ENCODE data around the gene KDM6A.

Gene KDM6A

DNA sequence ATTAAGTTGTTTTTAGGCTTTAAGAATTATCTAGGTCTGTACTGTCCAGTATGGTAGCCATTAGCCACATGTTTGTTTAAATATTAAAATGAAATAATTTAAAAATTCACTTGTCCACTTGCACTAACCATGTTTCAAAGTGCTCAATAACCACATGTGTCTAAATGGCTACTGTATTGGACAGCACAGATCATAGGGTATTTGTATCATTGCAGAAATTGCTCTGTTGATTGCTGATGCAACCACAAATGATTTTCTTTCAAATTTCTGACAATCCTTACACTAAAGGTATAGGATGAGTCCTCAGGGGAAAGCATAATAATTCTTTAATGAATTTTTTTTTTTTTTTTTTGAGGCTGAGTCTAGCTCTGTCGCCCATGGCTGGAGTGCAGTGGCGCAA, 84.9 kb downstream of the KDM6A start:
- no peaks in the 10 kb centered on the region for H3K27me3 ChIP-seq (ENCODE audit: control insufficient read depth, insufficient read depth, low read length)
- no peak overlapping the region for H3K27ac ChIP-seq (ENCODE audit: low read length)
- DNase-seq (ENCODE audit: low read depth, low spot score): no peak
- no CpG with 5 or more reads among the region's 2 CpGs for WGBS (ENCODE audit: insufficient coverage, insufficient read length)
- H3K36me3 ChIP-seq (ENCODE audit: control insufficient read depth, insufficient read depth, low read length): no peaks in the 10 kb centered on the region; the same call in 1 of the 2 replicates
- H3K9me3 ChIP-seq (ENCODE audit: control insufficient read depth, insufficient read depth, low read length): no peaks in the 10 kb centered on the region
- H3K4me1 ChIP-seq (ENCODE audit: control insufficient read depth, insufficient read depth, low read length): no peaks in the 10 kb centered on the region
- no peak overlapping the region for H3K4me3 ChIP-seq (ENCODE audit: low read length)

DNA sequence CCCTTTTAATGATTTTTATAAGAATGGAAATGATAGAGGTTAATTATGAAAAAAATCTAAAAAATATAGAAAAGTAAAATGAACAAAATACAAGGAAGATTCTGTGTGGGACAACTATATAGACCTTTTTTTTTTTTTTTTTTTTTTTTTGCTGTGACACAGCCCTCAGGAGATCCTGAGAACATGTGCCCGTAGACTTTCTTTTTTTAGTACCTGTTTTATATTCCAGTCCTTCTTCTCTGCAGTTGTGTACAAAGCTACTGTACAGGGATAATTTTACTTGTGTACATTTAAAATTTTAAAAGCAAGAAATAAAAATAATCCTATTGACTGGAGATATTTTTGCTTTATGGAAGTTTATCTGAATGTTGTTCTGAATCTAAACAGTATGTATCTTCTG, 85.5 kb downstream of the KDM6A start:
- no peaks in the 10 kb centered on the region for H3K27me3 ChIP-seq (ENCODE audit: control insufficient read depth, insufficient read depth, low read length)
- no peak overlapping the region for H3K27ac ChIP-seq (ENCODE audit: low read length)
- H3K4me1 ChIP-seq (ENCODE audit: control insufficient read depth, insufficient read depth, low read length): no peaks in the 10 kb centered on the region
- WGBS (ENCODE audit: insufficient coverage, insufficient read length): no CpG with 5 or more reads among the region's 1 CpG
- no peaks in the 10 kb centered on the region for H3K9me3 ChIP-seq (ENCODE audit: control insufficient read depth, insufficient read depth, low read length)
- no peak for DNase-seq (ENCODE audit: low read depth, low spot score)
- H3K36me3 ChIP-seq (ENCODE audit: control insufficient read depth, insufficient read depth, low read length): no peaks in the 10 kb centered on the region; the same call in 1 of the 2 replicates
- no peak overlapping the region for H3K4me3 ChIP-seq (ENCODE audit: low read length)

DNA sequence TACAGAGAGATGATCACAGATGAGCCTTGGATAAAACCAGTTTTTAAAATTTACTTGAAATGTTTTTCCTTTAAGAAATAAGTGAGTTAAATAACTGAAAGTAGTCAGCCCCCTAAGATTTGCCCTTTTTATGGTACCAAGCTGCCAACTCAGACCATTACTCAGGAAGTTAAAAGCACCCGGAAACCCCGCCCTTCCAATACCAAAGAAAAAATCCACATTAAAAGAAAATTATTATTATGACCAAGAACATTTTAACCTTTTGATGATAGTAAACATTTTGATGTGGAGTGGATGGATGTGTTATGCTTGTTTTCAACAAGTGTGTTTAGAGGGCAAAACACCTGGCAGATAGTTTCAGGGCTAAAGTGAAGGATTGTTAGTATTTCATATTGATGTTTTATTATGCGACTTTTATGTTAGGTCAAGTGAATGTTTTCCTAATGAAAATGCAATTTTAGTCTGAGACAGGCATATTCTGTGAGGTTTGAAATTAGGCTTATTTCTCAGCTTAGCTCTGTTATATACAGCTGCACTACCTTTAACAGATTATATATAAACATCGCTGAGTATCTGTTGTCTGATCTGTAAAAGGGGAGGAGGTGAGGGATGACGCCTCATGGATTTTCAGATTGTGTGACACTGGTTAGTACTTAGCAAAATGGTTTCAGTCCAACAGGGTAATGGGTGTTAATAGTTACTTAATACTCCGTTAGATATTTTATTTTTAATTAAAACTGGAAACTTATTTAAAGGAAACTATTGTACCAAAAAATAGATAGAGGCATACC, 89.0 kb downstream of the KDM6A start:
- Histone ChIP-seq H3K4me1 (ENCODE audit: control insufficient read depth, insufficient read depth, low read length) (no peaks in the 10 kb centered on the region), H3K4me3 (ENCODE audit: low read length) (no peak overlapping the region), H3K9me3 (ENCODE audit: control insufficient read depth, insufficient read depth, low read length) (no peaks in the 10 kb centered on the region), H3K27me3 (ENCODE audit: control insufficient read depth, insufficient read depth, low read length) (no peaks in the 10 kb centered on the region), H3K36me3 (ENCODE audit: control insufficient read depth, insufficient read depth, low read length) (no peaks in the 10 kb centered on the region; the same call in 1 of the 2 replicates), H3K27ac (ENCODE audit: low read length) (no peak overlapping the region)
- no CpG with 5 or more reads among the region's 6 CpGs for WGBS (ENCODE audit: insufficient coverage, insufficient read length)
- DNase-seq (ENCODE audit: low read depth, low spot score): no peak

DNA sequence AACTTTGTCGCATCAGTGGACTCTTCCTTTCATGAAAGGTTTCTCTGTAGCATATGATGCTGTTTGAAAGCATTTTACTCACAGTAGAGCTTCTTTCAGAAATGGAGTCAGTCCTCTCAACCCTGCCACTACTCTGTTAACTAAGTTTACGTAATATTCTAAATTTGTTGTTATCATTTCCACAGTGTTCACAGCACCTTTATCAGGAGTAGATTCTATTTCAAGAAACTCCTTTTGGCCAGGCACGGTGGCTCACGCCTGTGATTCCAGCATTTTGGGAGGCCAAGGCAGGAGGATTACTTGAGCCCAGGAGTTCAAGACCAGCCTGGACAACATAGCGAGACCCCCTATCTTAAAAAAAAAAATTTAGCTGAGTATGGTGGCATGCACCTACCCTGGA, 90.0 kb downstream of the KDM6A start:
- no peaks in the 10 kb centered on the region for H3K4me1 ChIP-seq (ENCODE audit: control insufficient read depth, insufficient read depth, low read length)
- H3K4me3 ChIP-seq (ENCODE audit: low read length): no peak overlapping the region
- no peak for DNase-seq (ENCODE audit: low read depth, low spot score)
- H3K27me3 ChIP-seq (ENCODE audit: control insufficient read depth, insufficient read depth, low read length): no peaks in the 10 kb centered on the region
- H3K36me3 ChIP-seq (ENCODE audit: control insufficient read depth, insufficient read depth, low read length): no peaks in the 10 kb centered on the region; the same call in 1 of the 2 replicates
- WGBS (ENCODE audit: insufficient coverage, insufficient read length): no CpG with 5 or more reads among the region's 5 CpGs
- H3K27ac ChIP-seq (ENCODE audit: low read length): no peak overlapping the region
- H3K9me3 ChIP-seq (ENCODE audit: control insufficient read depth, insufficient read depth, low read length): no peaks in the 10 kb centered on the region

DNA sequence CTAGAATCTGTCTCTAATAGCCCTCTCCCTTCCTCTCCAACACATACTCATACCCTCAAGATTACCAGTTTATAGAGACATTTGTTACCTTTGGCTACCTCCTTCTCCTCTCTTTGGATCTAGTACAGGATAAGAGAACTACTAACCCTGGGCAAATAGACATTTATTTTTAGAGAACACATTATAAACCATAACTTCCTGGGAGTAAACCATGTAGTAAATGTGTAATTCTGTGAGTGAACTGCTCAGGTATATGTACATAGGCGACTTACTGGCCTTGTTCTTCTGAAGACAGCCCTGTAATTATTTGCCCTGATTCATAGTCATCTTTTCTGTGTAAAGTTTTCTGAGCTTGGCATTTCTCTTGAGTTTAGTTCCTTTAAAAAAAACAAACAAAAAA, 94.2 kb downstream of the KDM6A start:
- Histone ChIP-seq H3K27ac (ENCODE audit: low read length) (no peak overlapping the region), H3K9me3 (ENCODE audit: control insufficient read depth, insufficient read depth, low read length) (no peaks in the 10 kb centered on the region), H3K4me3 (ENCODE audit: low read length) (no peak overlapping the region), H3K4me1 (ENCODE audit: control insufficient read depth, insufficient read depth, low read length) (no peaks in the 10 kb centered on the region), H3K27me3 (ENCODE audit: control insufficient read depth, insufficient read depth, low read length) (no peaks in the 10 kb centered on the region), H3K36me3 (ENCODE audit: control insufficient read depth, insufficient read depth, low read length) (no peaks in the 10 kb centered on the region; the same call in 1 of the 2 replicates)
- WGBS (ENCODE audit: insufficient coverage, insufficient read length): no CpG with 5 or more reads among the region's 1 CpG
- no peak for DNase-seq (ENCODE audit: low read depth, low spot score)

DNA sequence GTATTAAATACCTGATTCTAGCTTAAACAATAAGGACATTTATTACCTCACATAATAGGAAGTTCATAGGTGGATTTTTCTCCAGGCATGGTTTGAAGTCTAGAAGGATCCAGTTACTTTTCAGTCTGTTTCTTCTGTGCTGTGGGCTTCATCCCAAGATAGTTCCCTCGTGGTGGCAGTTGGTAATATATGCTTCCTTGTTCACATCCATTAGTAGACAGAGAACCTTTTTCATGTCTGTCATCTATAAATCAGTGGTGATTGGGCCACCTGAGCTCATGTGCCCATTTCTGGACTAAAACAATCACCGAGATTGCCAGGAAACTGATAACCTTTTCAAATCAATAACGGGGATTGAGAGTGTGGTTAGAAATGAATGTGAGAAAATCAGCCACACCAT, 97.7 kb downstream of the KDM6A start:
- H3K27me3 ChIP-seq (ENCODE audit: control insufficient read depth, insufficient read depth, low read length): no peaks in the 10 kb centered on the region
- H3K4me3 ChIP-seq (ENCODE audit: low read length): no peak overlapping the region
- no CpG with 5 or more reads among the region's 3 CpGs for WGBS (ENCODE audit: insufficient coverage, insufficient read length)
- DNase-seq (ENCODE audit: low read depth, low spot score): no peak
- H3K27ac ChIP-seq (ENCODE audit: low read length): no peak overlapping the region
- no peaks in the 10 kb centered on the region for H3K4me1 ChIP-seq (ENCODE audit: control insufficient read depth, insufficient read depth, low read length)
- no peaks in the 10 kb centered on the region for H3K36me3 ChIP-seq (ENCODE audit: control insufficient read depth, insufficient read depth, low read length)
- no peaks in the 10 kb centered on the region for H3K9me3 ChIP-seq (ENCODE audit: control insufficient read depth, insufficient read depth, low read length)

DNA sequence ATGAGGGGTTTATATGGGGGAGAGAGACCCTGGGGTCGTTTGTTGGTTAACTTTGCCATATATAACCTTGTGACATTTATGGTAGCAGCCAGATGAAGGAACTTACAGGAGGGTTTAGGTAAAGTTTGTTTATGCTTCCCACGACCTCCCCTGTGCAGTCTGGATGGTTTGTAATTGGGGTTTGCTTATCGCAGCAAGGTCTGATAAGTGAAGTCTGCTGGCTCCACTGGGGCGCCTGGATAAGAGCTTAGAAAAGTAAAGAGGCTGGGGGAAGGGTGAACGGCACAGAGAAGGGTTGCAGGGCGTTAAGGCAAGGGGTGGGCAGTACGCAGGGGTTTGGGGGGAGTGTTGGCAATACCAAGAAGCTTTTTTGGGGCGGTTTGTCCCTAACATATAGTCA, 98.7 kb downstream of the KDM6A start:
- no CpG with 5 or more reads among the region's 8 CpGs for WGBS (ENCODE audit: insufficient coverage, insufficient read length)
- H3K27ac ChIP-seq (ENCODE audit: low read length): no peak overlapping the region
- H3K36me3 ChIP-seq (ENCODE audit: control insufficient read depth, insufficient read depth, low read length): no peaks in the 10 kb centered on the region

DNA sequence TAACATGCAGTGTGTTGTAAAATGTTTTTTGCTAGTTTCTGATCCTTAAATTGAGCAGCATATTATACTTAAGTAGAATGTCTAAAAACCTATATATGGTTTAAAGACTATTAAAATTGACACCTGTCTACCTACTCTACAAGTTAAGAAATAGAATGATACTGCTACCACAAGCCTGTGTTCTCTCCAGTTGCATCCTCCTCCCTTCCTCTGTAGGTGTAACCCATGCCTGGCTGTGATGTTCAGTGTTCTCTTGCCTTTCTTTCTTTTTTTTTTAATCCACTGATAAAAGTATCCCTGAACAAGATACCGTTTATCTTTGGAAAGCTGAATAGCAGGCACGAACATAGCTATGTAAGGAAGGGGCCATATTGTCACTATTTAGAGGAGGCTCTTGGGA, 99.1 kb downstream of the KDM6A start:
- H3K36me3 ChIP-seq (ENCODE audit: control insufficient read depth, insufficient read depth, low read length): no peaks in the 10 kb centered on the region
- no peak overlapping the region for H3K4me3 ChIP-seq (ENCODE audit: low read length)
- DNase-seq (ENCODE audit: low read depth, low spot score): no peak
- WGBS (ENCODE audit: insufficient coverage, insufficient read length): no CpG with 5 or more reads among the region's 2 CpGs
- H3K27me3 ChIP-seq (ENCODE audit: control insufficient read depth, insufficient read depth, low read length): no peaks in the 10 kb centered on the region
- no peak overlapping the region for H3K27ac ChIP-seq (ENCODE audit: low read length)
- H3K9me3 ChIP-seq (ENCODE audit: control insufficient read depth, insufficient read depth, low read length): no peaks in the 10 kb centered on the region
- no peaks in the 10 kb centered on the region for H3K4me1 ChIP-seq (ENCODE audit: control insufficient read depth, insufficient read depth, low read length)

More for the DNA sequence above, 98.7 kb downstream of the KDM6A start:
- Histone ChIP-seq H3K27me3 (ENCODE audit: control insufficient read depth, insufficient read depth, low read length) (no peaks in the 10 kb centered on the region), H3K4me3 (ENCODE audit: low read length) (no peak overlapping the region), H3K4me1 (ENCODE audit: control insufficient read depth, insufficient read depth, low read length) (no peaks in the 10 kb centered on the region), H3K9me3 (ENCODE audit: control insufficient read depth, insufficient read depth, low read length) (no peaks in the 10 kb centered on the region)
- no peak for DNase-seq (ENCODE audit: low read depth, low spot score)

DNA sequence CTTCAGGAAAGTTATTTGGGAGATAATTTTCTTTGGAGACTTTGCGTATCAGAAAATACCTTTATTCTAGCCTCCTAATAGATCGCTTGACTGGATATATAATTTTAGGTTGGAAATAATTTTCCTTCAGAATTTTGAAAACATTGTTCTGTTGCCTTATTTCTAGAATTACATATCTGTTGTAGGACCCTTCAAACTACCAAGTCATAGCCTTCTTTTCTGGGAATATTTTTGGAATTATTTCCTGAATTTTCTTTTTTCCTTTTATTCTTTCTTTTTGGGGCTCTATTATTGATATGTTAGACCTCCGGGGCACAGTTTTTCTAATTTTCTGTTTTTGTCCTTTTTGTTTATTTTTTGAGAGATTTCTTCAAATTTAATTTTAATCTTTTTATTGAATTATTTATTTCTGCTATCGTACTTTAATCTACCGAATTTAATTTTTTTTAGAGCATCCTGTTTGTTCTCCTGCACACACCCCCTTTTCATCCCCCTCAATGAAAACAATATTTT, 100.5 kb downstream of the KDM6A start:
- H3K36me3 ChIP-seq (ENCODE audit: control insufficient read depth, insufficient read depth, low read length): no peaks in the 10 kb centered on the region

DNA sequence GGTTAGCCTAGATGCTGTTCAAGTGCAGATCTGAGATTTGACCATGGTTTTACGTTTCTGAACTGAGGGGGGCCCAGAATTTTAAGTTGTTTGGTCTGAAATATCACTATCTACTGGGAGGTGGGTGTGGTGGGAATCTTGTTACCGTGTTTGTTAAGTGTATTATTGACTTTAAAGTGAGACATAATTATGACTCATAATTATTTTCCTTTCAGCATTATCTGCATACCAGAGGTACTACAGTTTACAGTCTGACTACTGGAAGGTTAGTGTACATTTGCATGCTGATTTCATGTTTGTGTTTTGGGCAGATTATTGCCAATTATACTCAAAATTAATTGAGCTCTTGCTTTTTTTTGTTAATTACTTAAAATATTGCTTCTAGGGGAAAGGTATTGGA, 101.5 kb downstream of the KDM6A start:
- Histone ChIP-seq H3K9me3 (ENCODE audit: control insufficient read depth, insufficient read depth, low read length) (no peaks in the 10 kb centered on the region), H3K27me3 (ENCODE audit: control insufficient read depth, insufficient read depth, low read length) (no peaks in the 10 kb centered on the region), H3K27ac (ENCODE audit: low read length) (no peak overlapping the region), H3K4me3 (ENCODE audit: low read length) (no peak overlapping the region), H3K4me1 (ENCODE audit: control insufficient read depth, insufficient read depth, low read length) (no peaks in the 10 kb centered on the region), H3K36me3 (ENCODE audit: control insufficient read depth, insufficient read depth, low read length) (no peaks in the 10 kb centered on the region)
- DNase-seq (ENCODE audit: low read depth, low spot score): no peak
- no CpG with 5 or more reads among the region's 2 CpGs for WGBS (ENCODE audit: insufficient coverage, insufficient read length)

More for the DNA sequence above, 100.5 kb downstream of the KDM6A start:
- no peaks in the 10 kb centered on the region for H3K4me1 ChIP-seq (ENCODE audit: control insufficient read depth, insufficient read depth, low read length)
- no peaks in the 10 kb centered on the region for H3K9me3 ChIP-seq (ENCODE audit: control insufficient read depth, insufficient read depth, low read length)
- no peak overlapping the region for H3K4me3 ChIP-seq (ENCODE audit: low read length)
- DNase-seq (ENCODE audit: low read depth, low spot score): no peak
- no peak overlapping the region for H3K27ac ChIP-seq (ENCODE audit: low read length)
- no CpG with 5 or more reads among the region's 5 CpGs for WGBS (ENCODE audit: insufficient coverage, insufficient read length)
- no peaks in the 10 kb centered on the region for H3K27me3 ChIP-seq (ENCODE audit: control insufficient read depth, insufficient read depth, low read length)

All from iPS DF 6.9 (cell line).